CD4-positive, alpha-beta T cell treated with Interleukin-2 at 100 ng/mL for 4 hours (primary cell): Measurements from ENCODE around the gene MRPL55.
"Not testable (repeated sequence)": the region's sequence is repeated elsewhere in the genome, so short reads cannot be mapped to it uniquely, and the experiment has no call there.

Experiments used
- DNase-seq: peaks from one replicate; pipeline ENCODE4 v3.0.0-alpha.2; 2020; ENCODE audit warnings: low spot score

The MRPL55 gene

GRCh38 chr1:228122921-228123441 lies 13.9 kb upstream of the MRPL55 start:
- no peak for DNase-seq

GRCh38 chr1:228120857-228121489 lies 11.9 kb upstream of the MRPL55 start:
- no peak for DNase-seq

GRCh38 chr1:228120351-228120750 lies 11.3 kb upstream of the MRPL55 start:
- DNase-seq = no peak

DNA sequence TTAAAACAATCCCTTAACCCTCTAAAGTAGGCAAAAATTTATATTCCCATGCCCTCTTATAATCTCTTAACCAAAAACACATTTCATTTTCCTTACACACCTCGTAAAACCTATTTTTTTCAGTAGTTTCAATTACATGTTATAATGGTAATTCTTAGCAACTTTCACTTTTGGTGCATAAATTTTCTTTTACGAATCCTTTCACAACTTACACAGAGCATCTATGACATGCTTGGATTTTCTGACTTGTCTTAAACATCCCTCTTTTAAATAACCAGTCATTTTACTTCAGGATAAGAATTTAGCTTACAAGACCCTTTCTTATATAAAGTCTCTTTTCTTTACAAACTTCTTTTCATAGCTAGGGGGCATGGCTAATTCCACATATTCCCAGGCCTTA lies 8.9 kb upstream of the MRPL55 start:
- no peak for DNase-seq

DNA sequence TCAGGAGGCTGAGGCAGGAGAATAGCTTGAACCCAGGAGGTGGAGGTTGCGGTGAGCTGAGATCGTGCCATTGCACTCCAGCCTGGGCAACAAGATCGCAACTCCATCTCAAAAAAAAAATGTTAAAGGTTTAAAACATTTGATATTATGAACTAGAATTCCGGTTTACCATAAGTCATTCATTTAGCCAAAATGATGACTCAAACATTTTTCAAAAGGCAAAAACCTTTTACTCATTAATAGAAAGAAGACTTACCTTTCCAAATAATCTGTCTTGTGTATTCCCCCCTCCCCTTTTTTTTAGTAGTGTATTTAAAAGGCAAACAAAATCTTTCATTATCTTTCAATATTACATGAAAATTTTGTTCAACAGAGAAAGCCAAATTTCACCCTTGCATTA lies 8.2 kb upstream of the MRPL55 start:
- no peak for DNase-seq

DNA sequence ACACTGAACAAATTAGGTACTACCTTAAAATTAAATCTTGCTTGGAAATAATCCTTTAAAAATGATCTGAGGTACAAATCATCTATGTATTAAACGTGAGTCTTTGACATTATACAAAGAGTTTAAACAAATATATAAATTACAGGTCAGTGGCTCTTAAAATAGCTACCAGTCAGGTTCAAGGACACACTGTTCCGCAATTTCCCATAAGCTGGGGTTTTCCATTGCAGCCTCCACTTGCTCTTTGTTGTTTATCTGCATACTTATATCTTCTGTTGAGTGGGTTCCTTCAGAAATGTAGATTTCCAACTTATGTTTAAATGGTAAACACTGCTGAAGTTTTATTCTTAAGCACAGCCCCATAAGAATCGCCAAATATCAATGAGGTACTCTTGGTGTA lies 5.7 kb upstream of the MRPL55 start:
- DNase-seq = no peak

DNA sequence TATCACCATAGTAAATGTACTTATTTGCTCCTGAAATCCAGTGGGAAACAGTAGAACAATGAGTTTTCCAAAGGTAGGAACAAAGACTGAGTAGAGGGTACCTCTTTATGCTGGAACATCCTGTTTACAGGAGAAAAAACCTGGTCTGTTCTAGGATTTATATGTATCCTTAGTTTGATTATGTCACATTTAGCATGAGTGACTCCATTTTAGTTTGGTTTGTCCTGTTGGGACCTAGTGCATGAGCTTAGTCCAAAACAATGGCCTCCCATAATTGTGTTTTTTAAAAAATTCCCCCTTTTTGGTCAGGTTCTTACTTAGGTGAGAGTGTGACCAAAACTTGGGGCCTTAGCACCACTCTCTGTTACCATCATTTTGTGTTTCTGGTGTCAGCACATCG lies 3.5 kb upstream of the MRPL55 start:
- DNase-seq = no peak

- DNase-seq = no peak
Measured at GRCh38 chr1:228112167-228112566, 3.1 kb upstream of the MRPL55 start.

GRCh38 chr1:228111315-228111714 lies 2.2 kb upstream of the MRPL55 start:
- not testable (repeated sequence) for DNase-seq

DNA sequence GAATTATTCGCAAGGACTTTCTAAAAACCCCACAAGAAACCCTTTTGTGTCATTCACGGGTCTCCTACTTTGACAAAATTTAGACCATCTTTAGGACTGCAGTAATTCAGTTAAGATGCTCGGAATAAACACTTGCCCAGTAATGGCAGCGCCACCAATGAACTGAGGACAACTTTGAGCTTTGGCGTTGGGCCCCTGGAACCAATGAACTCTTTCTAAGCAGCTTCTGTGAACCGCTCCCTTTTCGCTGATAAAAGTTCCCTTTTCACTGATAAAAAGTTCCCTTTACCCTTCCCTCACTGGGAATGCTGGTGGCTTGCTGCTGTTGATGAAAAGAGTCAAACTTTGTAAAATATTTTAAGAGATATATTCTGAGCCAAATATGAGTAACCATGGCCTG lies 1.5 kb upstream of the MRPL55 start:
- DNase-seq = no peak

GRCh38 chr1:228109962-228110488 lies 926 bp upstream of the MRPL55 start:
- DNase-seq = no peak

DNA sequence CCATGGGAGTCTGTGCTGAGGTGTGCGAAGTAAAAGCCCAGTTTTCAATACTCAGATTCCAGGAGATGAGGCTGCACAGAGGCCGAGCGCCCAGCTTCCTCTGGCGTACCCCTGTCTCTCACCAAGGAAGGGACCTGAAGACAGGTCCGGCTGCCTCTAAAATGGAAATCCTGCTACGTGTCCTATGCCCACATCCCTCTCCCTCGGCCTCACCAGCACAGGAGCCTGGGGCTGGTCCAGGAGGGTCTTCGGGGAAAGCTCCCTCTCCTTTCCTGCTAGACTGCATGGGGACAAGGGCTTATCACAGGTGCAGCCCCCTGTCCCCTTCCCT lies 392 bp downstream of the MRPL55 start:
- DNase-seq = no peak

- DNase-seq = no peak
Measured at GRCh38 chr1:228108055-228108690, 926 bp downstream of the MRPL55 start.

DNA sequence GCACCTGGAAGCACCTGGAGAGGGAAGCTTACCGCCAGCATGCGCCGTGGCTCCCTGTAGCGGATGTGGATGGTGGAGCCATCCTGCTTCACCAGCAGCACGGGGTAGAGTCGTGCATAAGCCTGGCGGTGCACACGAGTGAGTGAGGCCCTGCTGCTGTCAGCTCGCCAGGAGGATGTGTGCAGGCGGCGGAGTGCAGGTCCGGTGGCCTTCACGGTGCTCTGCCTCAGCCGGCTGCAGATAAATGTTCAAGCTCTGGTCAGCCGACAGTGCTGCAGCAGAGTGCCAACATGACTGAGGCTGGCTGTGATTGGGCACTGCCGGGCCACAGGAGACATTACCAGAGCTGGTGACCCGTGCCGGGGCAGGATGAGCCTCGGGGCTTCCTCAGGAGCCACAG lies 1.5 kb downstream of the MRPL55 start:
- no peak for DNase-seq

GRCh38 chr1:228106800-228107054 lies 2.4 kb downstream of the MRPL55 start:
- no peak for DNase-seq

DNA sequence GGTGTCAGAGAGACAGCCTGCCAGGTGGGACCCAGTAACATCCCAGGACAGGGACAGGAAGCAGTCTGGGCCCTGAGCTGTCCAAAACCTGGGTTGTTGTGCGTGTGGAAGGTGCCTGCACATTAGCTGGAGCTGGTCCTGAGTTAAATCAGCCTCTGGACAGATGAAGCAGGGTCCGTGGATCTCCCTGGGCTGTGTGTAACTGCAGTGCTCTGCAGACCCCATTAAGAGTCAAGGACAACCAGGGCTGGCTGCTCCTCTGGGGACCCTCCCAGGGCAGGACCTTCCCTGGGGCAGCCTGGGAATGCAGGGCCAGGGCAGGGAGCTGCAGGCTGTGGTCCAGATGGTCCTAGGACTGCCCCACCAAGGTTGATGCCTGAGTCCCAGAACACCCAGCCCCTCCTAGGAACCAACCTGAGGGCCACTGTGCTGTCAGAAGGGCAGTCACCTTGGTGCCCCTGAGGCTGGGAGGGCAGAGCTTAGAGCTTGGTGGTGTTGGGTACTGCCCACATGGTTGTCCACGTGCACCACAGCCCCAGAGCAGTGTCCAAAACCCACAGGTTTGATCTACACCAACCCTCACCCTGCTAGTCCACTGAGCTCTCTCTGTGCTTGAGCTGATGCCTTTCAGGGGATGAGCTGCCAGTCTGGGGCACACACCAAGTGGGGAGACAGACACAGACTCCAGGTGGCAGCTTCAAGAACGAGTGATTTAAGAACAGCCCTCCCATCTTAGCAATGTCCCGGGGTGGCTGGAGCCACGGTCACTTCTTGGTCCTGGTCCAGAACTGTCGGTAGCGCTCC lies 2.9 kb downstream of the MRPL55 start:
- DNase-seq = no peak

- no peak for DNase-seq
Measured at GRCh38 chr1:228105270-228105995, 3.7 kb downstream of the MRPL55 start.

DNA sequence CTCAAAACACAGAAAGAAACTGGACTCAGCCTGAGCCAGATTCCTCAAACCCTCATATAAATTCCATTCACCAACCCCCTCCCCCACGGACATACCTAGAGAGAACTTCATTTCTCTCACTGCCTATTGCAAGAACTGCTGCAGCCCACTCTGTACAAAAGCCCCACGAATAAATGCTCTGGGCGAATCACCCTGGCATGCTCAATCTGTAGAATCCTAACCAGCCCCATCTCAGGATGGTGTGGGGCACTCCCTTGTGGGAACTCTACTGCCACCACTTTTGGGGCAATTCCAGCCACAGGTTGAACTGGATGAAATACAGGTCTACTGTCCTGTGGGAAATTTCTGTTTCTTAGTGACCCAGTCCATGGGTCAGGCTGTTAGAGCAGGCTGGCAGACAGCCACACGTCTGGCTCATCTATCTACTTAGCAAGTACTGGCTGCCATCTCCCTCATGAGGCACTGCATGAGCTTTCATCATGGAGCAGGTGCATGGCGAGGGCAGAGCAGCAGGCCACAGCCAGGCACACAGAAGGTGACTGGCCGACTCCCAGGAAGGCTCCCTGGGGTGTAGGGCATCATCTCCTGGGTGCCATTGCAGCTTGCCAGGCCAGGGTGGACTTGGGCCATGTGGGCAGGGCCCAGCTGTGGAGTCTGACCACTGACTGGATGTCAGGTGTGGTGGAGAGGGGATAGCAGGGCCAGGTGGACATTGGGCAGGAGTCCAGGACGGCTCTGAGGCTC lies 4.4 kb downstream of the MRPL55 start:
- DNase-seq = no peak

DNA sequence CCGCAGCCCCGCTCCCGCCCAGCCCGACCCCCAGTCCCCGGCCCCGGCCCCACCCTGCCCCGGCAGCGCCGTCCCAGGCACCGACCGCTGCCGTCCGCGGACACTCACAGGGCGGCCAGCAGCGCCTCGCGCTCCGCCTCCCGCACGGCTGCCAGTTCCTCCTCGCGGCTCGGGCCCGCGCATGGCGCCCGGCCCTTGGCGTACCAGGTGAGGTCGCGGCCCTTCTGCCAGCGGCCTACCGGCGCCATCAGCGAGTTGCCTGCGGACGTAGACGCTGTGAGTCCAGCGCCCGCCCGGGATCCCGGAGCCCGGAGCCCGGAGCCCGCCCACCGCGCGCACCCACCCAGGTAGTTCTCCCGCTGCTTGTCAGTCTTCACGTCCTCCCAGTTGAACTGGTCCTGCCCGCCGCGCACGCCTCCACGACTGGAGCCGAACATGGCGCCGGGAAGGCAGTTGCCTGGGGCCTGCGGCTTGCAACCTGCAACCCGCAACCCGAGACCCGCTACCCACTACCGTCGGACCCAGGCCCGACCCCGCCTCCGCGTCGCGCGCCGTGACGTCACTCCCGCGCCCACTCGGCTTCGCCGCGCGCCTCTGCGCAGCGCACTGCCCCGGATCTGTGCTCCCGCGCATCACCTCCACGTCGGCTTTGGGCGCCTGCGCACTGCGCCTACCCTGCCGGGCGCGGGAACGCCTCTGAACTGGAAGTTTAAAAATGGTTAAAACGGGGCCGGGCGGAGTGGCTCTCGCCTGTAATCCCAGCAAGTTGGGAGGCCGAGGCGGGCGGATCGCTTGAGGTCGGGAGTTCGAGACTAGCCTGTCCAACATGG lies 6.1 kb downstream of the MRPL55 start, which contains the start of gene C1orf35:
TSS of gene C1orf35 (minus strand) at position 535 of the 830 bp plus-strand sequence. CDS start at position 437, 98 bp downstream.
- DNase-seq = peak; percentile 93

DNA sequence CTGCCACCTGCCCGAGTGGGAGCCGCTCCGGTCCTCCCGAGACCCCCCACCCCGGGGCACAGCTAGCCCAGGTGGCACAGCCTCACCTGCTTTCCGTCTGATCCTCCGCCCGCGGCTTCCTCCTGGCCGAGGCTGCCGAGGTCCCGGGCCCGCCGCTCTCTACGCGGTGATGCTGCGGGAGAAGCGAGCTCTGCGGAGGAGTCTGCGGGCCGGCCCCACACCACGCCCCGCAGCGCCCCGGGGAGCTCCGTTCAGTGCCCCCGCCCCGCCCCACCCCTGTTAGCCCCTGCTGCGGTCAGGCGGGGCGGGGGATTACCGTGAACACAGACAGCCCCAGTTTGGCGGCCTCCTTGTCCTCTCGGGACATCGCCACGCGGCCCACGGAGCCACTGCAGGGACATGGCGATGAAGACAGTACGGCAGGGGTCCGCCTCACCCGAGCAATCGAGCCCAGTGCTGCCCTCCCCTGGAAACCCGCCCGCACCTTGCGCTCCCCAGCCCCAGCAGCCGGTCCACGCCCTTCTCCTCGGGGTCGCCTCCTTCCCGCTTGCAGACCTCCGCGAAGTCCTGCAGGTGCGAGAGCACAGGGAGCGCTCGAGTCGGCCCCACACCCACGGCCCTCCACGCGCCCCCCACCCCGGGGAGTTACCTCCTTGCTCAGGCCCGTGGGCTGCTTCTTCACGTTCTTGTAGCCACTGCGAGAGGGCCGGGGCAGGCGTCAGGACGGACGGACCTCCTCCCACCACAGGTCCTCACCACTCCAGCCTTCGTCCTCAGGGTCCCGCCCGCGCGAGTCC lies 6.9 kb downstream of the MRPL55 start:
- peak; percentile 60 for DNase-seq
